OCI-LY1 (cell line): ENCODE measurements around the gene RGS19.

ENCODE experiments used
- CTCF ChIP-seq: fragments of 200-600 bp; sonication (generic), shearing (Covaris generic); IDR thresholded peaks from 2 replicates; pipeline ENCODE4 v1.5.1; 2017; ENCODE audit warnings: mild to moderate bottlenecking, antibody characterized with exemption, low read length, moderate library complexity, mixed read lengths
- EZH2 ChIP-seq: fragments of 200-600 bp; sonication (generic), shearing (Covaris generic); IDR thresholded peaks from 2 replicates; pipeline ENCODE4 v1.8.0; 2017; ENCODE audit warnings: borderline replicate concordance, mixed run types, mild to moderate bottlenecking, antibody characterized with exemption, low read length, moderate library complexity, mixed read lengths

- TF ChIP-seq EZH2: no peak
- TF ChIP-seq CTCF: no peak
These were observed 45.3 kb downstream of the RGS19 start for GRCh38 chr20:64033981-64034493.
